Prostate gland (tissue), 2 donors: ENCODE results near the gene TSHZ1.

Source experiments
- POLR2A ChIP-seq: fragments of 450-650 bp; IDR thresholded peaks from one replicate; pipeline ENCODE4 v1.6.1; 2016; ENCODE audit warnings: antibody characterized with exemption, mild to moderate bottlenecking
- POLR2AphosphoS5 ChIP-seq: sonication (generic); formaldehyde crosslinking; IDR thresholded peaks from one replicate; pipeline ENCODE4 v1.6.1; 2017; ENCODE audit warnings: antibody characterized with exemption
- TF ChIP-seq, protein P1 (sequence below), 4 experiments: fragments of 200-600 bp in 2 of 4; fragments of 450-650 bp in 2 of 4; sonication (generic) in 2 of 4; IDR thresholded peaks; 1 replicate in 3 of 4; 2 replicates in 1 of 4; pipeline ENCODE4 v1.5.1; 2016 to 2019; ENCODE audit warnings: antibody characterized with exemption in 4 of 4, mild to moderate bottlenecking in 2 of 4, moderate library complexity in 2 of 4

- TF ChIP-seq, protein P1, sequence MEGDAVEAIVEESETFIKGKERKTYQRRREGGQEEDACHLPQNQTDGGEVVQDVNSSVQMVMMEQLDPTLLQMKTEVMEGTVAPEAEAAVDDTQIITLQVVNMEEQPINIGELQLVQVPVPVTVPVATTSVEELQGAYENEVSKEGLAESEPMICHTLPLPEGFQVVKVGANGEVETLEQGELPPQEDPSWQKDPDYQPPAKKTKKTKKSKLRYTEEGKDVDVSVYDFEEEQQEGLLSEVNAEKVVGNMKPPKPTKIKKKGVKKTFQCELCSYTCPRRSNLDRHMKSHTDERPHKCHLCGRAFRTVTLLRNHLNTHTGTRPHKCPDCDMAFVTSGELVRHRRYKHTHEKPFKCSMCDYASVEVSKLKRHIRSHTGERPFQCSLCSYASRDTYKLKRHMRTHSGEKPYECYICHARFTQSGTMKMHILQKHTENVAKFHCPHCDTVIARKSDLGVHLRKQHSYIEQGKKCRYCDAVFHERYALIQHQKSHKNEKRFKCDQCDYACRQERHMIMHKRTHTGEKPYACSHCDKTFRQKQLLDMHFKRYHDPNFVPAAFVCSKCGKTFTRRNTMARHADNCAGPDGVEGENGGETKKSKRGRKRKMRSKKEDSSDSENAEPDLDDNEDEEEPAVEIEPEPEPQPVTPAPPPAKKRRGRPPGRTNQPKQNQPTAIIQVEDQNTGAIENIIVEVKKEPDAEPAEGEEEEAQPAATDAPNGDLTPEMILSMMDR (IDR thresholded peaks at IDR 0.05), result no peak
- TF ChIP-seq POLR2AphosphoS5 (no peak), POLR2A (no peak)
Observed at GRCh38 chr18:75216911-75217689, 6.5 kb downstream of the TSHZ1 start.
